Keratinocyte (primary cell): ENCODE results near the gene AP2A1. TPM values are rescaled to one million over a fixed set of nuclear protein-coding genes. Genes with fewer than 3 reads are reported as not detected.

Experiments used
- DNase-seq: peaks from one replicate; pipeline ENCODE4 v3.0.0-alpha.2; 2011; ENCODE audit warnings: low read depth, missing footprints, low spot score
- FAIRE-seq: peaks from 2 replicates; lab custom pipeline; 2011; peaks lifted over from hg19 to GRCh38; lab: Jason Lieb, UNC
- H2AFZ ChIP-seq: 2 replicates; pipeline ENCODE4 v1.6.0; 2012; ENCODE audit warnings: low read length, control low read depth, inconsistent platforms; ENCODE audit not compliant: control insufficient read depth
- H3K27ac ChIP-seq: 2 replicates; pipeline ENCODE4 v1.5.1; 2011; ENCODE audit warnings: low read length; ENCODE audit not compliant: control insufficient read depth, insufficient read depth
- H3K27me3 ChIP-seq: 3 replicates; pipeline ENCODE4 v1.6.0; 2011; ENCODE audit warnings: low read length; ENCODE audit not compliant: control insufficient read depth, insufficient read depth; ENCODE audit errors: extremely low read depth
- H3K36me3 ChIP-seq, 2 experiments: 2 replicates in 1 of 2; 3 replicates in 1 of 2; pipeline ENCODE4 v1.5.1; 2011; ENCODE audit warnings: low read length in 2 of 2, mild to moderate bottlenecking in 1 of 2; ENCODE audit not compliant: control insufficient read depth in 2 of 2, insufficient read depth in 2 of 2; ENCODE audit errors: extremely low read depth in 1 of 2
- H3K4me1 ChIP-seq: 3 replicates; pipeline ENCODE4 v1.5.1; 2011; ENCODE audit warnings: low read length; ENCODE audit not compliant: control insufficient read depth, insufficient read depth; ENCODE audit errors: extremely low read depth
- H3K4me2 ChIP-seq: 3 replicates; pipeline ENCODE4 v1.6.0; 2011; ENCODE audit warnings: low read depth, low read length; ENCODE audit not compliant: control insufficient read depth, insufficient read depth; ENCODE audit errors: extremely low read depth
- H3K4me3 ChIP-seq, 3 experiments: fragments of 200-600 bp in 1 of 3; sonication (generic) in 1 of 3; 2 replicates in 2 of 3; 3 replicates in 1 of 3; pipeline ENCODE4 v1.5.1; 2011 to 2016; ENCODE audit warnings: low read length in 3 of 3, mild to moderate bottlenecking in 3 of 3, control low read depth in 2 of 3, inconsistent platforms in 1 of 3, low read depth in 1 of 3, mixed read lengths in 1 of 3, mixed run types in 1 of 3, moderate library complexity in 1 of 3; ENCODE audit not compliant: control insufficient read depth in 2 of 3, insufficient read depth in 2 of 3; ENCODE audit errors: extremely low read depth in 1 of 3
- H3K79me2 ChIP-seq: 2 replicates; pipeline ENCODE4 v1.6.0; 2012; ENCODE audit warnings: low read length; ENCODE audit not compliant: control insufficient read depth, insufficient read depth
- H3K9ac ChIP-seq: 3 replicates; pipeline ENCODE4 v1.6.0; 2011; ENCODE audit warnings: low read length; ENCODE audit not compliant: control insufficient read depth, insufficient read depth; ENCODE audit errors: extremely low read depth
- H3K9me1 ChIP-seq: 3 replicates; pipeline ENCODE4 v1.6.0; 2011; ENCODE audit warnings: low read length; ENCODE audit not compliant: control insufficient read depth, insufficient read depth; ENCODE audit errors: extremely low read depth
- H3K9me3 ChIP-seq: 2 replicates; pipeline ENCODE4 v1.5.1; 2012; ENCODE audit warnings: low read depth, low read length; ENCODE audit not compliant: control insufficient read depth
- H4K20me1 ChIP-seq: 3 replicates; pipeline ENCODE4 v1.6.0; 2011; ENCODE audit warnings: low read length; ENCODE audit not compliant: control insufficient read depth, insufficient read depth; ENCODE audit errors: extremely low read depth
- EZH2 ChIP-seq: IDR thresholded peaks from one replicate; pipeline ENCODE4 v1.6.1; 2012; ENCODE audit warnings: inconsistent platforms, mild to moderate bottlenecking, low read length, moderate library complexity
- dilution Hi-C: fragments of 300-500 bp; cut with MboI; formaldehyde crosslinking; loops from one replicate; pipeline ENCODE4 v1.7.0; 2020; ENCODE audit warnings: low sequenced_read_pairs; ENCODE audit not compliant: extremely low pct_ligation_motif_present
- polyA plus RNA-seq, 5 experiments: library from polyadenylated mRNA; depleted of rRNA in 3 of 5; stranded (reverse) in 3 of 5; stranded (forward) in 1 of 5; unstranded in 1 of 5; fragments of >200 nt; gene quantifications; 1 replicate in 1 of 5; 2 replicates in 3 of 5; 3 replicates in 1 of 5; pipeline versions ENCODE4 v1.2.1 to v1.2.3, GENCODE V29; 2011 to 2012; ENCODE audit warnings: missing spikeins in 2 of 5, low read depth in 1 of 5, low replicate concordance in 1 of 5
- TF ChIP-seq, protein P1 (sequence below), 3 experiments: IDR thresholded peaks in 1 of 3; conservative IDR thresholded peaks in 1 of 3; optimal IDR thresholded peaks in 1 of 3; 2 replicates in 2 of 3; 3 replicates in 1 of 3; pipeline versions ENCODE3 to v1.5.1; 2011; ENCODE audit warnings: low read length in 3 of 3, mild to moderate bottlenecking in 3 of 3, moderate library complexity in 2 of 3, control low read depth in 1 of 3, inconsistent platforms in 1 of 3; ENCODE audit not compliant: insufficient read depth in 2 of 3; ENCODE audit errors: extremely low read depth in 1 of 3

Gene AP2A1
- polyA plus RNA-seq, 1 donor (not counting 4 experiments of a cell fraction or from before 2014, with no cell fraction given), result 36.7 TPM

DNA sequence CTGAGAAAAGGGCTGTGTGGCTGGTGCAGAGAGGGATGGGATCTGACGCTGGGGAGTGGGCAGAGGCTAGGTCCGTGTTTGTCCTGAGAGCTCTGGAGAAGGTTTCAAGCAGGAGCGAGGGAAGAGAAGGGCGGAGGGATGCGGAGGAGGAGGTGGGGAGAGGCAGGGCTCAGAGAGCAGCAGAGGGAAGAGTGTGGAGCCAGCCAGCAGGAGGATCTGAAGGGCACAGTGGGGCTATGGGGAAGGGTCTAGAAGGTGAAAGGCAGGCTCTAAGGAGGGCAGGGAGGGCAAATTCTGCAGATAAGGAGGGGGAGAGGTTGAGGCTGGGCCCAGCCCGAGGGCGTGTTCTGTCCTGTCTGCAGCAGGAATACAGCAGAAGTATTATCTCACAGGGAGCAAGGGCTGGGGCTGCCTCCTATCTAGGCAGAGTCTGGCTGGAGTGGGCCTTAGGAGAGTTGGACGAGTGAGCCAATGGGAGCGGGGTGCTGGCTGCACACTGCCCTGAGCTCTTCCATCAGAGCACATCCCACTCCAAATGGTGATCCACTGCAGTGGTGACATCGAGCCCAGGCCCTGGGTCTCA is 6.1 kb downstream of the AP2A1 start:
- Histone ChIP-seq H3K9me3 (no peaks in the 10 kb centered on the region), H3K27ac (no peak overlapping the region), H3K4me1 (peaks cover 13% of the 10 kb centered on the region), H3K4me3 (no peak overlapping the region), H3K9ac (peak overlapping the region; percentile 9), H3K4me2 (no peak overlapping the region), H3K27me3 (no peaks in the 10 kb centered on the region), H3K36me3 (peaks cover 5 to 10% of the 10 kb centered on the region in 2 experiments), H3K79me2 (peaks cover 63% of the 10 kb centered on the region), H3K9me1 (peaks cover 6% of the 10 kb centered on the region), H2AFZ (no peak overlapping the region), H4K20me1 (peaks cover 9% of the 10 kb centered on the region)
- FAIRE-seq, result no peak
- TF ChIP-seq EZH2, result no peak
- TF ChIP-seq, protein P1, sequence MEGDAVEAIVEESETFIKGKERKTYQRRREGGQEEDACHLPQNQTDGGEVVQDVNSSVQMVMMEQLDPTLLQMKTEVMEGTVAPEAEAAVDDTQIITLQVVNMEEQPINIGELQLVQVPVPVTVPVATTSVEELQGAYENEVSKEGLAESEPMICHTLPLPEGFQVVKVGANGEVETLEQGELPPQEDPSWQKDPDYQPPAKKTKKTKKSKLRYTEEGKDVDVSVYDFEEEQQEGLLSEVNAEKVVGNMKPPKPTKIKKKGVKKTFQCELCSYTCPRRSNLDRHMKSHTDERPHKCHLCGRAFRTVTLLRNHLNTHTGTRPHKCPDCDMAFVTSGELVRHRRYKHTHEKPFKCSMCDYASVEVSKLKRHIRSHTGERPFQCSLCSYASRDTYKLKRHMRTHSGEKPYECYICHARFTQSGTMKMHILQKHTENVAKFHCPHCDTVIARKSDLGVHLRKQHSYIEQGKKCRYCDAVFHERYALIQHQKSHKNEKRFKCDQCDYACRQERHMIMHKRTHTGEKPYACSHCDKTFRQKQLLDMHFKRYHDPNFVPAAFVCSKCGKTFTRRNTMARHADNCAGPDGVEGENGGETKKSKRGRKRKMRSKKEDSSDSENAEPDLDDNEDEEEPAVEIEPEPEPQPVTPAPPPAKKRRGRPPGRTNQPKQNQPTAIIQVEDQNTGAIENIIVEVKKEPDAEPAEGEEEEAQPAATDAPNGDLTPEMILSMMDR (optimal IDR thresholded peaks at IDR 0.05 in 1 of 3, IDR thresholded peaks at IDR 0.05 in 1 of 3, conservative IDR thresholded peaks at IDR 0.05 in 1 of 3; ENCODE audit: extremely low read depth in 1 of 3, insufficient read depth in 2 of 3, low read length in 3 of 3), result no peak
- DNase-seq, result no peak
- dilution Hi-C loops, result no loop called here

DNA sequence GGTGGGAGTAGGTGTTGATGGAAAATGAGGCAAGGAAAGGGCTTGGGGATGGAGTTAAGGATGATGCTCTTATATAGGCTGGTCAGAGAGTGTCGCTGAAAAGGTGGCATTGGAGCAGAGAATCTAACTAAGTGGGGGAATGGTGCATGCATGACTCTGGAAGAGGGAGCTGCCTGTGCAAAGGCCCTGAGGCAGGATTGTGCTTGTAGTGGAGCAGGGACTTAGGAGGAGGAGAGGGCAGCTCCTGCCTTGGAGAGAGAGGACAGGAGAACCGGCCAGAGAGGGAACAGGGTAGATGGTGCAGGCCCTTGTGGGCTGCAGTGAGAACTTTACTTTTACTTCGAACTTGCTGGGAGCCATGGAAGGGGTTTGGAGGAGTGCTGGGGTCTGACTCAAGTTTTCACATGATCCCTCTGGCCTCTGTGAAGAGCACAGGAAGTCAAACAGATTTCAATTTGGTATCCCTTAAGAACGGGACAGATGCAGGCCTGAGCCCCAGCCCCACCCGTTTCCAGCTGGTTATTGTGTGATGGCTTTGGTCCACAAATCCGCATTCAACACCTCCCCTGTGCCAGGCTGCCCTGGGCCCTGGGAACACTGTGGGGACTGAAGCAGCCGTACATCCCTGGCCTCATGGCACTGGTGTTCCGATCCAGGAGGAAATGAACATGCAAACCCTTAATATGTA is 7.0 kb downstream of the AP2A1 start:
- H2AFZ ChIP-seq, result no peak overlapping the region
- FAIRE-seq (no peak), DNase-seq (no peak)
- H4K20me1 ChIP-seq, result peaks cover 9% of the 10 kb centered on the region
- no peak overlapping the region for H3K27ac ChIP-seq
- no peaks in the 10 kb centered on the region for H3K27me3 ChIP-seq
- peaks cover 57% of the 10 kb centered on the region for H3K79me2 ChIP-seq
- H3K4me1 ChIP-seq, result peaks cover 7% of the 10 kb centered on the region
- H3K9ac ChIP-seq, result no peak overlapping the region
- no peaks in the 10 kb centered on the region for H3K9me3 ChIP-seq
- no peak overlapping the region for H3K4me3 ChIP-seq
- dilution Hi-C loops, result no loop called here
- peaks cover 3% of the 10 kb centered on the region for H3K9me1 ChIP-seq
- TF ChIP-seq, protein P1 (optimal IDR thresholded peaks at IDR 0.05 in 1 of 3, IDR thresholded peaks at IDR 0.05 in 1 of 3, conservative IDR thresholded peaks at IDR 0.05 in 1 of 3; ENCODE audit: extremely low read depth in 1 of 3, insufficient read depth in 2 of 3, low read length in 3 of 3), result no peak
- no peak for TF ChIP-seq EZH2
- no peak overlapping the region for H3K4me2 ChIP-seq
- H3K36me3 ChIP-seq, result peaks cover 5 to 10% of the 10 kb centered on the region in 2 experiments
